ENCODE data around the gene CSNK2A1. TPM values are rescaled to one million over a fixed set of nuclear protein-coding genes. Genes with fewer than 3 reads are reported as not detected.

Gene CSNK2A1
- total RNA-seq, 1 donor from 2014 or later = 132 TPM

DNA sequence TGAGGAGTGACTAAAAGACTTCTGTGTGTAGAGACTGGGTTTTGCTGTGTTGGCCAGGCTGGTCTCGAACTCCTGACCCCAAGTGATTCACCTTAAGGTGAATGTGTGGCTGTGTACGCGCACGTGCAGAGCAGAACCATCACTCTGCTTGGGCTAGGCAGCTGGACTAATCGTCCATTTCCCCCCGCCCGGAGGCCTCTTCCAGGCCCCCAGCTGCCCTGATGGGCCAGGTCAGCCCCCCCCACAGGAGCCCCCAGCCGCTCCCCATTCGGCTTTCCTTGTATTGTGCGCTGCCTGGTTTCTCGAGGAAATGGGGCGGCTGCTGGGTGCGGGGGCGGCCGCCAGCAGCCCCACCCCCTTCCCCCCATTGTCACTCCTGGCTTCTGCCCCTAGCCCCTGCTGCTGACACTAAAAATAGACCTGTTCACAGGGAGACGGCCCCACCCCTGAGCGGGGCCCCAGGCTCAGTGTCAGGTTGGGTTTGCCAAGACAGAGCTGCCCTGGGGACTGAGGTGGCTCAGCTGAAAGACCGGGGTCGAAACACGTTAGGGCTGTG, 24.6 kb upstream of the CSNK2A1 start:
- no peak for DNase-seq (ENCODE audit: extremely low read depth, low read depth, low spot score)

DNA sequence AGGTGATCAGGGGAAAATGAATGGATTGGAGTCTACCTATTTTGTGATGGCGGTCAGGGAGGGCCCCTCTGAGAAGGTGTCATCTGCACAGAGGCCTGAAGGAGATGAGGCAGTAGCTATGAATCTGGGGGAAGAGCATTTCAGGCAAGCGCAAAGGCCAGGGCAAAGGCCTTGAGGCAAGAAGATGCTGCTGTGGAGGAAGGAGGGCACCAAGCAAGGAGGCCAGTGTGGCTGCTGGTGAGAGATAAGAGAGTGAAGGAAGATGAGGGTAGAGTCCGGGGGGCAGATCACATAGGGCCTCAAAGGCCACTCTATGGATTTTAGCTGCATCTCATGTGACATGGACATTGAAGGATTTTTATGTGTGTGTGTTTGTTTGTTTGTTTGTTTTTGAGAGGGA, 20.6 kb upstream of the CSNK2A1 start:
- DNase-seq (ENCODE audit: extremely low read depth, low read depth, low spot score) = no peak

DNA sequence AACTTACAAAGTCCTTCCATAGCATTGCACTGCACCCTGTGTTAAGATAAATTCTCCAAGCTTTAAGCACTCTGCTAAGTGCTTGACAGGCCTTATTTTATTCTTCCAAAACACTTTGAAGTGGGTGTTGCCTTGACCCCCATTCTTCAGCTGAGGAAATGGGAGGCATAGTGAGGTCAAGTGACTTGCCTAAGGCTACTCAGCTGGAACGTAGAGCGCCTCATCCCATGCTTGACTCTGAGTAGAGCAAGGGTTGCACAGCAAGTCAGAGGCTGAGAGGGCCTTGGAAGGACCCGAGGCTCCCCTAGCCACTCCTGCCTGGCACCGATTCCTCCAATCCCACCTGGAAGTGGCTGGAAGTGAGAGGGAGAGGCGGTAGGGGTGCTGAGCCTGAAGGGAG, 19.6 kb upstream of the CSNK2A1 start:
- no peak for DNase-seq (ENCODE audit: extremely low read depth, low read depth, low spot score)

DNA sequence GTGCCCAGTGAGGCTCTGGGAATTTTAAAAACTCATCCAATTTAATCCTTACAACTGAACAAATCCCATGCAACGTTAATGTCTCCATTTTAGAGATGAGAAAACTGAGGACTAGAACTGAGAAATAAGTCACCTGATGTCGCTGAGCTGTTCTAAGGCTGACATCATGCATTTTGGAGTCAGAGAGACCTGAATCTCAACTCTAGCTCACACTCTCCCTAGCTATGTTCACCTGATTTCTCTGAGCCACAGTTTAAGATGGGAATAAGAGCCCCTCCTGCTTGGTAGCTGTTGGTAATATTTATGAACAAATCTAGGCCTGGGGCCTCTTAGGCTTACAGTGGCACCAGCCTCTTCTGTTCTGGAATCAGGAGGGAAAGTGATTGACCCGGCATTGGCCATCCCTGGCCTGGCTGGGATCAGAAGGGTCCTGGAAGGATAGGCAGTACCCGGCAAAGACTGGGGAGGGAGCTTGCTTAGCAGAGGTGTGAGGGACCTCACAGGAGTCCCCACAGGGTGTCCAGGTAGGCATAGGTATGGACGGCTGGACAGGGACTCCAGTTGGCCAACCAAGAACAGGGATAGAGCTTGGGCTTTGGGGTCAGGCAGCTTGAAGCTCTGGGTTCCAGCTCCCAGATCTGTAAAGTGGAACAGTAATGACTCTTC, 18.8 kb upstream of the CSNK2A1 start:
- DNase-seq (ENCODE audit: extremely low read depth, low read depth, low spot score) = no peak

DNA sequence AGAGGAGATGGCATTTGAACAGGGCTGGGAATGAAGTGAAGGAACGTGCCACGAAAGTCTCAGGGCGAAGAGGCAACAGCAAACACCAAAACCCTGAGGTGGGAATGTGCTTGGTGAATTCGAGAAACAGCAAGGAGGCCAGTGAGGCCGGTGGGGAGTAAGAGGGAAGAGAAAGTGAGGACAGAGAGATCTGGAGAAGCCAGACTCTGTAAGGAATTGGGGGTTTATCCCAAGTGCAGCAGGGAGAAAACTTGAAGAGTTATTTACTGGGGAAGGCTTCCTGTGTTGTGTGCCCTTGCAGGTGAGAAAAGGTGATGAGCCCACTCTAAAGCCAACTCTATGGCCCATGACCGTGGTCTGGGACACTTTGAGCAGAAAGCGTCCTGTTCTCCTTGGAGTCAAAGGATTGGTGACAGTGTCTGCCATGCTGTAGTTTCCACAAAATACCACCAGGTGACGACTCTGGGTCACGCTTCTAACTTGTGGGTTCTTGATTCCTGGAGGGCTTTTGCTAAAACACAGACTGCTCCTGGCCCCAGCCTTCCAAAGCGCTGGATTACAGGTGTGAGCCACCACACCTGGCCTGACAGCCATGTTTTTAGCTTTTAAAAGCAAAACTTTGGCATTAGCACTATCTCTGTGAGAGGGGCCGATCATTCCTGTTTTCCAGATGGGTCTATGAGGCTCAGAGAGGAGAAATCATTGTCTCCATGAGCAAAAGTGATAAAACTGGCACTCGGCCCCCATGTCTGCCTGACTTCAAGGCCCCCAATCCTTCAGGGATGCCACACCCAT, 18.0 kb upstream of the CSNK2A1 start:
- DNase-seq (ENCODE audit: extremely low read depth, low read depth, low spot score) = peak; percentile 60

DNA sequence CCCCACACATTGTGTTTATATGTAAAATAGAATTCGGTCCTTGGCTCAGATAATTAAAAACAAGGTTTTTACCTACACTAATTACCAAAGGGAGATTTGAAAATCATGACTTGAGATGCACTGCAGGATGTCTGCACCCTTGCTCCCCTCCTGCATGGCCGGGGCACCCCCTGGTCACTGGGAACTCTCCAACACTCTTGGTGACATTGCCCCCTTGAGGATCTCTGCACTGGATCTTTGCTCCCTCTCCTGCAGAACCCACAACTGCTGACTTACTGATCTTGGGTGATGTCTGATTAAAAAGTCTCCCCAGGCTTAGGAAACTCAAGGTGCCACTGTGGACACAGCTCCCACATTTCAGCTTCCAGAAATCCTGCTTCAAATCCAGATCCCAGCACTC, 17.1 kb upstream of the CSNK2A1 start:
- no peak for DNase-seq (ENCODE audit: extremely low read depth, low read depth, low spot score)

DNA sequence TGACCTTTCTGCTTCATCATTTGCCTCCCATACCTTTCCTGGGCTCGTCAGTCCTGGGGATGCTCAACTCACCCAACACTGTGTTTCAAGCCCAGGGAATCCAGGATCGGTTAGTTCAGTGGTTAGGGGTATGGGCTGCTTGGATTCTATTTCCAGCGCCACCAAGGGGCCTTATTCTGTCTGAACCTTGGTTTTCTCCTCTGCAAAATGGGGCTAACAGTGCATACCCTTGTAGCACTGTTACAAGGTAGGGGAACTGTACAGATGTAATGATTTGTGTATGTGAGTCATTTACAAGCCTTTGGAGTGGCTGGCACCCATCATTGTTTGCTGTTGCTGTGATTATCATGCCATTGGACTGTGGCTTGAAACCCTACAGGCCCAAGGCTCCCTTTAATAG, 14.5 kb upstream of the CSNK2A1 start:
- no peak for DNase-seq (ENCODE audit: extremely low read depth, low read depth, low spot score)

DNA sequence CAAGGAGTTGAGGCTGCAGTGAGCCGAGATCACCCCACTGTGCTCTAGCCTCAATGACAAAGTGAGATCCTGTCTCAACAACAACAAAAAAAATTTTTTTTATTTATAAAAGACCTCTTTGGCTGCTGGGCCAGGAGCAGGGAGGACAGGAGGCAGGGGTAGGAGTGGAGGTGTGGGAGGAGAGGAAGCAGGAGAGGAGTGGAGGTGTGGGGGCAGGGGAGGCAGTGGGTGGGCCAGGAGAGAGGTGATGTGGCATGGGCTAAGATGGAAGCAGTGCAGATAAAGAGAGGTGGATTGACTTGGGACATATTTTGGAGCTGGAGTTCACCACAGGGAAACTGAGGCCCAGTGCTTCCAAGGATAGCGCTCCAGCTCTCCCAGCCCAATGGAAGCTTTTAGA, 13.4 kb upstream of the CSNK2A1 start:
- no peak for DNase-seq (ENCODE audit: extremely low read depth, low read depth, low spot score)

DNA sequence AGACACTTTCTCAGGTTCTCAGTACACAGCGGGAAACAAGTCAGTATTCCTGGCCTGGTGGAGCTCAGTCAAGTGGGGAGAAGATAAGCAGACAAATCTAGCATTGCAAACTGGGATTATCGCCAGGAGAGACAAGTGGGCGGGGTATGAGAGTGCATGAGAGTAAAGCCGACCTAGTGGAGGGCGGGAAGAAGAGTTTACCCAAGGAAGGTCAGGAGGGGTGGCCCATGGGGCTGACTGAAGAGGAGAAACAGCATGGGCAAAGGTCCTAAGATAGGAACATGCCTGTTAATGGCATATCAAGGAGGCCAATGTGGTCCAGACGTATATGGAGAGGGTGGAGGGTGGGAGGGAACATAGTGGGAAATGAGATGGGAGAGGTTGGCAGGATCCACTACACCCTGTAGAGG, 12.4 kb upstream of the CSNK2A1 start:
- no peak for DNase-seq (ENCODE audit: extremely low read depth, low read depth, low spot score)

DNA sequence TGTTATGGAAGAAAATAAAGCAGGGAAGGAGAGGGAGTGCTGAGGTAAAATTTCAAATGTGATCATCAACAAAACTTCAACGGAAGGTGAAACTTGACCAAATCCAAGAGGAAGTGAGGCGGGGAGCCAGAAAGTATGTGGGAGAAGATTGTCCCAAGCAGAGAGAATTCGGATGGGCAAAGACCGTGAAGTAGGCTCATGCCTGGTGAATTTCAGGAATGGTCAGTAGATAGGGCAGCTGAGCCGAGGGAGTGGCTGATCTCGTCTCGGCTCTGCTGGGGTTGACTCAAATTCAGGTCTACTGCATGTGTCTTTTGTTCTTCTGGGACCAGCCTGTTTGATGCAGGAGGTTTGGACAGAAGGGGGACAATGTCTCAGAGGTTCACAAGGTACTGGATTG, 7.0 kb upstream of the CSNK2A1 start:
- no peak for DNase-seq (ENCODE audit: extremely low read depth, low read depth, low spot score)

DNA sequence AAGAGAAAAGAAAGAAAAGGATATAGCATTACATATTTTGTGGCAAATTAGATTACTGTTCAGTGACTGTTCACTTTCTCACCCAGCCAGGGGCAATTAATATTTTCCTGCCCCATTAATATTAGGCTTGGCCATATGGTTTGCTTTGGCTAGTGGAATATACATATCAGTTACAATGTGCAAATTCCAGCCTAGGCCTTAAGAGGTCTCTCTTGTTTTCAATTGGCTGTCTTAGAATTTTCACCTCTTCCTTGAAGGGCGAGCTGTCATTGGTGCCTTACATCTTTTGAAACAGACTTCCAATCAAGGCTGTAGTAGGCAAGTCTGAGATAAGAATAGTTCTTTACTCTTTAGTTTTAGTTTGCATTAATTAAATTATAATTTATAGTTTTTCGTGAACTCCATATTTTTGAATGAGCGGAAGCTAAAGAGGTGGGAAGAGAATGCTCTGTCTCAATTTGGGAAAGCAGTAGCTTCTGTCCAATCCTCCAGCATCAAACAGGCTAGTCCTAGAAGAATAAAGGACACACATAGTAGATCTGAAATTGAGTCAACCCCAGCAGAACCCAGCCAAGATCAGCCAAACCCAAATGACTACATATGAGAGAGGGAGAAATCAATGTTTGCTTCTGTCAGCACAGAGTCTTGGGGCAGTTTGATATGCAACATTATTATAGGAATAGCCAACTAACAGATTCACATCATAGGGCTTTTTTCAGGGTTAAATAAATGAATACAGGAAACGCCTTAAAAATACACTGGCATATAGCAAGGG, 6.3 kb upstream of the CSNK2A1 start:
- no peak for DNase-seq (ENCODE audit: extremely low read depth, low read depth, low spot score)

DNA sequence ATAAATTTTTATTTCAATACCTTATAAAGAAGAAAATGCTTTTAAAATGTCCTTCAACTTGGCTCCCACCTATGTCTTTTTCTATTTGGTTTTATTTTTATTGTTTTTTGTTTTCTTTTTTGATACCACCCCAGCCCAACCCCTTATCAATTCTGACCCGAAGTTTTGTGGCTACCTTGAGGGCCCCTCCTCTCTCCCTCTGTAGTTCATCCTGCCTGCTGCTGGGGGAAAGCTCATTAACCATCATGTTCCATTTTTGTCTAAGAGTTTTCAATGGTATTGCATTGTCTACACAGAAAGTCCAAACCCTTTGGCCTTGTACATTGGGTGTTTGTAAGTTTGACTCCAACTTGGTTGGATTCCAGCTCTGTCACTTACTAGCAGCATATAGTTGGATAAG, 5.3 kb upstream of the CSNK2A1 start:
- no peak for DNase-seq (ENCODE audit: extremely low read depth, low read depth, low spot score)

DNA sequence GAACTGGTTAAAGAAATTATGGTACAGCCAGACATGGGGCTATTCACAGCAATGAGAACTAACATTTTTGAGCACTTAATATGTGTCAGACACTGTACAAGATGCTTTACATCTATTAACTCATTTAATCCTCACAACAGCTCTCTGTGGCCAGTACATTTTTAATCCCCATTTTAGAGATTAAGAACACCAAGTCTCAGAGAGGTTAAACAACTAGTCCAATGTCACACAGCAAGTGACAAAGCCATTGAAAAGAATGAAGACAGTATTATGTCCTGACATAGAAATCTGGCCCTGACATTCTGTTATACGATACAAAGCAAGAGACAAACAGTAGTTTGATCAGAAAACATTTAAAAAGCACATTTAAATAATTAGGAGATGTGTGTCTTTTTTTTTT, 3.8 kb upstream of the CSNK2A1 start:
- no peak for DNase-seq (ENCODE audit: extremely low read depth, low read depth, low spot score)

DNA sequence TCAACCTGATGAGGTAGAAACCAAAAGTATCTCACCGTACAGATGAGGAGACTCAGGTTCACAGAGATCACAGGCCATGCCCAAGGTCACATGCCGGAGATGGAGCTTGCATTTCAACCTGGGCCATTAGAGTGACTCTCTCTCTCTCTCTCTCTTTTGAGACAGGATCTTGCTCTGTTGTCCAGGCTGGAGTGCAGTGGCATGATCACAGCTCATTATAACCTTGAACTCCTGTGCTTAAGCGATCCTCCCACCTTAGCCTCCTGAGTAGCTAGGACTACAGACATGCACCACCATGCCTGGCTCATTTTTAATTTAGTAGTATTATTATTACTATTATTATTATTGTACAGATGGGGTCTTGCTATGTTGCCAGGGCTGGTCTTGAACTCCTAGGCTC, 2.8 kb upstream of the CSNK2A1 start:
- no peak for DNase-seq (ENCODE audit: extremely low read depth, low read depth, low spot score)

DNA sequence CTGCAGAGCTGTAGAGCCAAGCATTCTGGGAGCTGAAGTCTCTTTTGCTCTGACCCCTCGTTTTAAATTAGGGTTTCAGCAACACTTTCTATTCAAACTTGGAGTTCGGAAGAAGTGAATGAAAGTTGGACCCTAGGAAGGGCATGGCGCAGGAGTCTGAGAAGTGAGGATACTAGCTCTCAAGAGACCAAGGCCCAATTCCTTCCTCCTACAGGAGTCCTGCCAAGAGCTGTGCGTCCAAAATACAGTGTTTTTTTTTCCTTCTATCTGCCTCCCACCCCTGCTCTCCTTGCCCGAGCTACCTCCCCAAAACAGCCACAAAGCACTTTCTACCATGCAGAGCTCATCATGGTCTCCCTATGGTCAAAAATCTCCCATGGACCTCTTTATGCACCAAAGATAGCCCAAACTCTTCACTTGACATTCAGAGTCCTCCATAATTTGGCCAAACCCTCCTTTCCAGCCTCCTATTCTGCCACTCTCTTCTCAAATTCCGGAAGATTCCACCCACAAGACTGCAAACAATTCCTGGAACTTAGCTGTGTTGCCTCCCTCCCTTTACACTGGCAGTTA, 649 bp upstream of the CSNK2A1 start:
- DNase-seq (ENCODE audit: extremely low read depth, low read depth, low spot score) = no peak

DNA sequence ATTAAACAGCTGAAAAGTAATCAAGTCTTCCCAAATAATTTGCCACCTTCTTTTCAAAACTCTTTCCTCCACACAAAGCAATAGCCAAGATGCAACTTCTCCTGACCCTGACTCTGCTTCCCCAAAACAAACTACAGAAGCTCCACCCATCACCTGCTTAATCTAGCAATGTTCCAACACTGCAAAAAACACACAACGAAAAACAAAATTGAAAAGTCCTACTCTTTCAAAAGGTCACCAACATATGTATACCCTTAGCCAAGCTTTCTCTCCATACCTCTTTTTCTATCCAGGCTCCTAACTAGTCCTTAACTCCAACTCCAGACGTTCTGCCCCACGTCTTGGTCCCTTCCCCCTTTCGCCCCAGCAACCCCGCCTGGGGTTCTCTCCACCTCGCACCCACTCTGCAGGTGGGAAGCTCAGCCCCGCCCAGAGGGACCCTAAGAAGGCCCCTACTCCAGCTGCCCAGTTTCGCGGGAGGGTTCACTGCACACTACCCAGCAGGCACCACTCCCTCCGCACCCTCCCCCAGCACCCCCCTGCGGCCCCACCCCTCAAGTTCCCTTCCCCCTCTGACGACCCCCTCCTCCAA, 717 bp downstream of the CSNK2A1 start:
- no peak for DNase-seq (ENCODE audit: extremely low read depth, low read depth, low spot score)

DNA sequence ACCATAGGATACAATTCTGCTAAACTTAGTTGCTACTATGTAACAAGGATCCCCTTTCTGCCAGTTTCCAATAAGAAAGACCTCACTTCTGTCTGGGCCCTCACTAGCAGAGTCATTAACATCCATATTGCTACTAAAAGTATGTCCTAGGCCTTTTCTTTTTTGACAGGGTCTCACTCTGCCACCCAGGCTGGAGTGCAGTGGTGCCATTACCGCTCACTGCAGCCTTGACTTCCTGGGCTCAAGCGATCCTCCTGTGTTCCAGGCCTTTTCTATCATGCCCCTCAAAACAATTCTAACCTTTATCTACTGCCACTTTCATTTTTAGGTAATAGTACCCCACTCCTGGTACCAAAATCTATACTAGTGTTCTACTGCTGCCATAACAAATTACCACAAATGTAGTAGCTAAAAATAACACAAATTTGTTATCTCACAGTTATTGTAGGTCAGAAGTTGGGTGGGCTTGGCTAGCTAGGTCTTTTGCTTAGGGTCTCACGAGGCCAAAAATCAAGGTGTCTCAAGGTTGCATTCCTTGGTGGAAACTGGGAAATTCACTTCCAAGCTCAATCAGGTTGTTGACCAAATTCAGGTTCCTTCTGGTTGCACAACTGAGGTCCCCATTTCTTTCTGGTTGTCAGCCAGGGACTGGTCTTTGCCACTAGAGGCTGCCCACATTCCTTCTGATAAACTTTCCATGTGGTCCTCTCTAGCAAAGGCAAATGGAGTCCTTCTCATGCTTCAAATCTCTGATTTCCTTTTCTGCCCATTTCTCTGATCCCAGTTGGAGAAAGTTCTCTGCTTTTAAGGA, 3.0 kb downstream of the CSNK2A1 start:
- DNase-seq (ENCODE audit: extremely low read depth, low read depth, low spot score) = no peak

DNA sequence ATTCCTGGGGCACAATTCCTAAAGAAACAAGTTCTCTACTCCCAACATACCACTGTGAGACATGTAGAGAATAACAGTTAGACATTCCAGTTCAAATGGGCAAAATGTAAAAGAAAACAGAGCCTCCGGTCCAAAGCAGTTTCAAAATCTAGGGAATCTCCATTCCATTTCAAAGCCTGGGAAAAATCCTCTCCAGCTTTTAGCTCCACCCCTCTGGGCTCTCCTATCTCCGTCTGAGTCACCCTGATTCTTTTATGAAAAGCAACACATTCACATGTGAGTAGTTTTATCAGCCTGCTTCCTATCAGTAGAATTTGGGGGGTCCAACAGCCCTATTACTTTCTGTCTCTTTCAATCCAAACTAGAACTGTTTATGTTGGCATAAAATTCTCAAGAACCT, 3.7 kb downstream of the CSNK2A1 start:
- no peak for DNase-seq (ENCODE audit: extremely low read depth, low read depth, low spot score)

DNA sequence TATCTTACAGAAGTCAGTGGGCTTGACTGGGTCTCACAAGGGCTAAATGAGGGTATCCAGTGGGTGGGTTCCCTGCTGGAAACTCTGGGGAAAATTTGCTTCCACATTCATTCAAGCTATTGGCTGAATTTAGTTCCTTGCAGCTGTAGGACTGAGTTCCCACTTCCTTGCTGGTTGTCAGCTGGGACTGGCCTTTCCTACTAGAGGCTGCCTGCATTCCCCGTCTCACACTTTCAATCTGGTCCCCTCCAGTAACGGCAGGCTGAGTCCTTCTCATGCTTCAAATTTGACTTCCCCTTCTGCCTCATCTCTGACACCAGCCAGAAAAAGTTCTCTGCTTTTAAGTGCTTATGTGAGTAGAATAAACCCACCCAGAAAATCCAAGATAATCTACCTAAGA, 4.4 kb downstream of the CSNK2A1 start:
- no peak for DNase-seq (ENCODE audit: extremely low read depth, low read depth, low spot score)

DNA sequence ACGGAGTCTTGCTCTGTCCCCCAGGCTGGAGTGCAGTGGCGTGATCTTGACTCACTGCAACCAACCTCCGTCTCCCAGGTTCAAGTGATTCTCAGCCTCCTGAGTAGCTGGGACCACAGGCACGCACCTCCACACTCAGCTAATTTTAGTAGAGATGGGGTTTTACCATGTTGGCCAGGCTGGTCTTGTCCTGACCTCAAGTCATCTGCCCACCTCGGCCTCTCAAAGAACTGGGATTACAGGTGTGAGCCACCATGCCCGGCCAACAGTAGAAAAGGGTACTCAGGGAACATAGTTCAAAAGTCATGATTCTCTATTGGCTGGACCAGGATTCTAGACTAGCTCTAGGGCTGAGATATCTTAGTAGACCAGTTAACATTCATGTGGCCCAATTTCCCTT, 5.6 kb downstream of the CSNK2A1 start:
- DNase-seq (ENCODE audit: extremely low read depth, low read depth, low spot score) = no peak
